ENCODE measurements around the gene CTSA.
"Not testable (repeated sequence)": the region's sequence is repeated elsewhere in the genome, so short reads cannot be mapped to it uniquely, and the experiment has no call there.

The CTSA gene

GRCh38 chr20:45918779-45919537 lies 27.8 kb downstream of the CTSA start:
- no peak for DNase-seq (ENCODE audit: low spot score)

- no peak for DNase-seq (ENCODE audit: low spot score)
Measured at GRCh38 chr20:45919542-45920399, 28.6 kb downstream of the CTSA start.

- no peak for DNase-seq (ENCODE audit: low spot score)
Measured at GRCh38 chr20:45920462-45921336, 29.6 kb downstream of the CTSA start.

- no peak for DNase-seq (ENCODE audit: low spot score)
Measured at GRCh38 chr20:45921337-45922189, 30.4 kb downstream of the CTSA start.

DNA sequence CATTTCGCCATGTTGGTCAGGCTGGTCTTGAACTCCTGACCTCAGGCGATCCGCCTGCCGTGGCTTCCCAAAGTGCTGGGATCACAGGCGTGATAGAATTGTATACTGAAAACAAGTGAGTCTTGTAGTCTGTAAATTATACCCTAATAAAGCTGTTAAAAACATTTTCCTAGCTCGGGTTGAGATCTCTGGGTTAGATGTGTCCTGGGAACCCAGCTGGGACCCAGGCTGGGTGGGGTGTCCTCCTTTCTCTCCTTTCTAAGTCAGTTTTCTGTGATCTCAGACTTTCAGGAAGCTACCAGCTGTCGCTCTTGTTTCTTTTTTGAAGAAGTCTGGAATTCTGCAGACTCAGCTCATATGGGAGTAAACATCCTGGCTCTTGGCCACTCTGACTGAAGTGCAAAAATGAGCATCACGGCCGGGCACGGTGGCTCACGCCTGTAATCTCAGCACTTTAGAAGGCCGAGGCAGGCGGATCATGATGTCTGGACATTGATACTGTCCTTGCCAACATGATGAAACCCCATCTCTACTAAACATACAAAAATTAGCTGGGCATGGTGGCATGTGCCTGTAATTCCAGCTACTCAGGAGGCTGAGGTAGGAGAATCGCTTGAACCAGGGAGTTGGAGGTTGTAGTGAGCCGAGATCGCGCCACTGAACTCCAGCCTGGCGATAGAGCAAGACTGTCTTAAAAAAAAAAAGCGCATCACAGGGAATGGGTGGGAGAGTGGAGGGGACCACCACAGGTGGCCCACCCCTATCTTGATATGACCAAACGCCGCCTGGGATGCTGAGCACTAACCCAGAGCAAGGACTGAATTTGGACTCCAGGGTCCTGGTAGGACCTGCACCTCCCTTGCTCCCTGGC lies 33.5 kb downstream of the CTSA start:
- DNase-seq (ENCODE audit: low spot score), result peak; percentile 47

- no peak for DNase-seq (ENCODE audit: low spot score)
Measured at GRCh38 chr20:45925821-45926506, 34.8 kb downstream of the CTSA start.

DNA sequence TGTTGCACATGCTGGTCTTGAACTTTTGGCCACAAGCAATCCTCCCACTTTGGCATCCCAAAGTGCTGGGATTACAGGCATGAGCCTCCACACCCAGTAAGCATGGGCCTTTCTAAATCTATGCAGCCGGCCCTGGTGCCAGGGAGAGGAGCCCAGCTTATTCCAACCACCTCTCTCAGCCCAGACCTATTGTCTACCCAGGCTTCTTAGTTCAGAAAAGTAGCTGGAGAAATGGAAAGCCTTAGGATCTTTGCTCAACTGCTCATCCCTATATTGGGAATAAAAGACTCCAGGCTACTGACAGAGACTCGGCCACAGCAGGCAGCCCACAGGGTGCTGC lies 35.6 kb downstream of the CTSA start:
- DNase-seq (ENCODE audit: low spot score), result no peak

DNA sequence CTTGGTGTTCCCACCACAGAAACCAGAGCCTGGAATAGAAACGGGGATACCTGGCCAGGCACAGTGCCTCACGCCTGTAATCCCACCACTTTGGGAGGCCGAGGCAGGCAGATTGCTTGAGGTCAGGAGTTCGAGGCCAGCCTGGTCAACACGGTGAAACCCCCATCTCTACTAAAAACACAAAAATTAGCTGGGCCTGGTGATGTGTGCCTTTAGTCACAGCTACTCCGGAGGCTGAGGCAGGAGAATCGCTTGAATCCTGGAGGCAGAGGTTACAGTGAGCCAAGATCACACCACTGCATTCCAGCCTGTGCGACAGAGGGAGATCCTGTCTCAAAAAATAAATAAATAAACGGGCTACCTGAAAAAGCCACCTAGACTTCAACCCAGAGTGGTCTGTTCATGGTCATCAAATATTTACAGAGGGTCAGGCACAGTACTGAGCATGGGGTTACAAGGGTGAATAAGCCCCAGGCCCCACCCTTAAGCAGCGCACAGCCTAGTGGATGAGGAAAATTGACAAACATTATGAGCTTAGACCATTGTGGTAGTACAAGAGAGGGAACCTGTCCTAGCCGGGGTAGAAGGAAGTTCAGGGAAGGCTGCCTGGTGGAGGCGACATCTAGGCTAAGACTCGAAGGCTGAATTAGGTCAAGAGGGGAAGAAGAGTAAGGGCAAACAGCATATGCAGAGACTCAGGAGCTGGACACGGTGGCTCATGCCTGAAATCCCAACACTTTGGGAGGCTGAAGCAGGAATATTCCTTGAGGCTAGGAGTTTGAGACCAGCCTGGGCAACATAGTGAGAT lies 36.1 kb downstream of the CTSA start:
- no peak for DNase-seq (ENCODE audit: low spot score)

DNA sequence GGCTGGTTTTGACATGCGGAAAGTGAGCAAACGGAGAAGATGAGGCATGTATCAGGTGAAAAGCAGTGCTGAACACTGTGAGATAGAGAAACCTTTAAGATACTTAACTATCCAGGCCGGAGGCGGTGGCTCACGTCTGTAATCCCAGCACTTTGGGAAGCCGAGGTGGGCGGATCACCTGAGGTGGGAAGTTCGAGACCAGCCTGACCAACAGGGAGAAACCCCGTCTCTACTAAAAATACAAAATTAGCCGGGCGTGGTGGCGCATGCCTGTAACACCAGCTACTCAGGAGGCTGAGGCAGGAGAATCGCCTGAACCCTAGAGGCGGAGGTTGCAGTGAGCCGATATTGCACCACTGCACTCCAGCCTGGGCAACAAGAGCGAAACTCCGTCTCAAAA lies 40.5 kb downstream of the CTSA start:
- DNase-seq (ENCODE audit: low spot score), result not testable (repeated sequence)

DNA sequence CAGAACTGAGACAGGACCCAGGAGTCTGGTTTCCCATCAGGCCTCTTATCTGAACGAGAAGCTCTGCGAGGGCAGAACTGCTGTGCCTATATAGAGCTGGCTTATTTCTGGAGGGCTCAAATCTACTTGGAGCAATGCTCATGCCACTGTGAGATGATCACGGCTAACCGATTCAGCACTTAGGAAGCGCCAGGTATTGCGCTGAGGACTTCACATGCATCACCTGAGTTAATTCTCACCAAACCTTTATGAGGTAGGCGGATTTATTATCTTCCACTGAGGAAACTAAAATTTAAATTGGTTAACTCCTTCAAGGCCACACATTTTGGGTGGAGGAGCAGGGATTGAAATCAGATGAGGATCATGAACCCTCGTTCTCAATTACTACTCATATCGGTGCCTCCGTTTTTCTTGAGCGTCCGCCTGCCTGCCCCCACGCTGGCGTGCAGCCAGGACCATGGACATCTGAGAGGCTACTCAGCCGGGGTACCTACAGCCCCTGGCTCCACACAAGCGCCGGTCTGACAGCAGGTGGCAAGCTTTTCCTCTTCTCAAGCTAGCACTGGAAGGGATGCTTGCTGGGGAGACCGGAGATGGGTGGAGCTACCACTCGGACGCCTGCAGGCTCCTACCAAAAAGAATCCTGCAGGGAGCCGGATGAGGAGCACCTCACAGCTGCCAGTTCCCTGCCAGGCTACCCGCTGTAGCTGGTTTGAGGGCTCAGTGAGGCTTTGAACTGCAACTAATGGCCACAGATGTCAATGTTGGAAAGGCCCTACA lies 42.3 kb downstream of the CTSA start:
- peak; percentile 76 for DNase-seq (ENCODE audit: low spot score)

- peak; percentile 44 for DNase-seq (ENCODE audit: low spot score)
Measured at GRCh38 chr20:45934046-45934585, 43.0 kb downstream of the CTSA start.

- peak; percentile 100 for DNase-seq (ENCODE audit: low spot score)
Measured at GRCh38 chr20:45934586-45935415, 43.7 kb downstream of the CTSA start, which contains the start of gene PCIF1. Gene PCIF1, plus strand, starts transcription at chr20:45934683. Its CDS starts 4,317 bp downstream, at chr20:45939000.

GRCh38 chr20:45935416-45936046 lies 44.4 kb downstream of the CTSA start:
- peak; percentile 32 for DNase-seq (ENCODE audit: low spot score)

DNA sequence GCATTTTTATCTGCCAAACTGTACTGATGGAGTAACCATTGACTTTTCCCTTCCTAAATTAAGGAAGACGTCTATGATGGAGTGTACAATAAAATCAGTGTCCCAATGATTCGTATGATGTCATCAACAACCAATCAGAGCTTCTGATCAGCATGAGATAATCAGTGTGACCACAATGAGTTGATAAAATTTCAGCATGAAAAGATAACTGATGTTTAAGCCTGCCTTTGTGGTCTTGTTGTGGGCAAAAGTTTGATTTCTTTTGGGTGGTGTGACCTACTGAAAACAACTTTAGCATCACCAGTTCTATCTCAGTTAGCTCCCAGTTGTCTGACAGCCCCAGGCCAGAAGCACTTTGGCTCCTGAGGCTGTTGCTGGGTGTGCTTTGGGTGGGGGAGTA lies 46.6 kb downstream of the CTSA start:
- DNase-seq (ENCODE audit: low spot score), result no peak

GRCh38 chr20:45938727-45939438 lies 47.7 kb downstream of the CTSA start:
- DNase-seq (ENCODE audit: low spot score), result no peak

DNA sequence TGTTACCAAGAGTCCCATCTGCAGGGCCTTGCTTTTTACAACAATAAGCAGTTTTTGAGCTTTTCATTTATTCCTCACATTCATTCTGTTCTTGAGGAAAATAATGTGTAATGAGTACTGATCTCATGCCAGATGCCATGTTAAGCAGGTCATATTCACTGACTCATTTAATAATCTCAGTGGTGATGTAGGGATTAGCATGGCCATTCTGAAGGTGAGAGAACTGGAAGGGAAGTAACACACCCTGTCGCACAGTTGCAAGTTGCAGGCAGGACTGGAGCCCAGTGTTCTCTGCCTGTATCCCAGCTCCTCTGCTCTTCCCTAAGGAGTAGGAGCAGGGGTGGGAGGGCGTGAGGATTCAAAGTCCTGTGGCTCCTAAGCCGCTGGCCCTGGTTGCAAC lies 48.9 kb downstream of the CTSA start:
- DNase-seq (ENCODE audit: low spot score), result no peak
